ENCODE results near the gene PPP4R3A.
"Not testable (repeated sequence)": the region's sequence is repeated elsewhere in the genome, so short reads cannot be mapped to it uniquely, and the experiment has no call there.

PPP4R3A gene

DNA sequence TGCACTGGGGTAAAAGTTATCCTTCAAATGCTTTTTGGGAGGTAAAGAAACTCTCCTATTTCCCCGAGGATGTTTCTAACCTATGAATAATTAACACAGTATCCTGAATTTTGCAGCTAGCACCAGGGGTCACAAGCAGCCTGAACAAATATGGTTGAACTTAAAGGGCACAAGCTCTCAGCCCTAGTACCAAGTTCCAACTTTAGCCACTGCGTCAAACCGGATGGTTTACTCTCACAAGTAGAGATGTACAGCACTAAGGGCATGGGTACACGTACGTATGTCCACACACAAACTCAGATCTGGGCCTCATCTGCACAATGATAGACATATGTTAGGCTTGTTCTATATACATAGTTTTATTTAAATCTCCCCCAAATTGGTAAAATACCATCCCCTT lies 97.2 kb downstream of the PPP4R3A start:
- H3K79me2 ChIP-seq (ENCODE audit: control insufficient read depth, insufficient read depth, low read length, poor library complexity) = no peaks in the 10 kb centered on the region
- H2BK12ac ChIP-seq (ENCODE audit: low read length) = no peak overlapping the region
- no peak overlapping the region for H3K27ac ChIP-seq (ENCODE audit: low read depth, low read length)
- no peak overlapping the region for H4K8ac ChIP-seq (ENCODE audit: low read depth, low read length)
- H3K4me3 ChIP-seq (ENCODE audit: low read depth, low read length) = no peak overlapping the region
- no peak overlapping the region for H3K9ac ChIP-seq (ENCODE audit: low read length)
- H3K4ac ChIP-seq (ENCODE audit: low read depth, low read length) = no peak overlapping the region
- no peak overlapping the region for H2BK5ac ChIP-seq (ENCODE audit: low read depth, low read length, poor library complexity)
- peaks cover 17 to 28% of the 10 kb centered on the region in 2 experiments for H3K4me1 ChIP-seq (ENCODE audit: control insufficient read depth in 1 of 2, insufficient read depth in 2 of 2, low read length in 2 of 2)
- H3K36me3 ChIP-seq (ENCODE audit: control insufficient read depth in 1 of 2, insufficient read depth in 2 of 2, low read length in 2 of 2) = no peaks in the 10 kb centered on the region
- no peaks in the 10 kb centered on the region for H3K9me3 ChIP-seq (ENCODE audit: insufficient read depth, low read depth, low read length)
- no peak overlapping the region for H2AFZ ChIP-seq (ENCODE audit: insufficient read depth, low read length, poor library complexity)
- H2BK120ac ChIP-seq (ENCODE audit: insufficient read depth, low read length, poor library complexity) = no peak overlapping the region
- H3K18ac ChIP-seq (ENCODE audit: low read length) = no peak overlapping the region
- H3K27me3 ChIP-seq (ENCODE audit: insufficient read depth, low read length) = no peaks in the 10 kb centered on the region
- H2AK5ac ChIP-seq (ENCODE audit: low read length) = no peak overlapping the region
- H3K14ac ChIP-seq (ENCODE audit: low read length) = no peak overlapping the region
- no peak overlapping the region for H3K4me2 ChIP-seq (ENCODE audit: low read length)
- no peak overlapping the region for H3K23ac ChIP-seq (ENCODE audit: low read length)
- H3K79me1 ChIP-seq (ENCODE audit: low read length) = no peaks in the 10 kb centered on the region
- H4K91ac ChIP-seq (ENCODE audit: low read depth, low read length) = no peak overlapping the region
- DNase-seq = no peak
- no peak overlapping the region for H4K12ac ChIP-seq (ENCODE audit: low read depth, low read length)
- no CpG with 5 or more reads among the region's 5 CpGs for WGBS (ENCODE audit: extremely low coverage, insufficient coverage, insufficient read length)

GRCh38 chr14:91410771-91411536 lies 99.2 kb downstream of the PPP4R3A start:
- no peaks in the 10 kb centered on the region for H3K27me3 ChIP-seq (ENCODE audit: insufficient read depth, low read length)
- no CpG with 5 or more reads among the region's 12 CpGs for WGBS (ENCODE audit: extremely low coverage, insufficient coverage, insufficient read length)
- H3K9ac ChIP-seq (ENCODE audit: low read length) = no peak overlapping the region
- peaks cover 8 to 12% of the 10 kb centered on the region in 2 experiments for H3K4me1 ChIP-seq (ENCODE audit: control insufficient read depth in 1 of 2, insufficient read depth in 2 of 2, low read length in 2 of 2)
- H3K79me1 ChIP-seq (ENCODE audit: low read length) = no peaks in the 10 kb centered on the region
- no peak overlapping the region for H4K12ac ChIP-seq (ENCODE audit: low read depth, low read length)
- no peak overlapping the region for H4K91ac ChIP-seq (ENCODE audit: low read depth, low read length)
- no peak for DNase-seq
- H3K4ac ChIP-seq (ENCODE audit: low read depth, low read length) = no peak overlapping the region
- H2AK5ac ChIP-seq (ENCODE audit: low read length) = no peak overlapping the region
- H3K27ac ChIP-seq (ENCODE audit: low read depth, low read length) = no peak overlapping the region
- no peak overlapping the region for H2BK120ac ChIP-seq (ENCODE audit: insufficient read depth, low read length, poor library complexity)
- no peak overlapping the region for H2BK5ac ChIP-seq (ENCODE audit: low read depth, low read length, poor library complexity)
- no peak overlapping the region for H4K8ac ChIP-seq (ENCODE audit: low read depth, low read length)
- H2BK12ac ChIP-seq (ENCODE audit: low read length) = no peak overlapping the region
- no peak overlapping the region for H3K18ac ChIP-seq (ENCODE audit: low read length)
- H2AFZ ChIP-seq (ENCODE audit: insufficient read depth, low read length, poor library complexity) = no peak overlapping the region
- H3K9me3 ChIP-seq (ENCODE audit: insufficient read depth, low read depth, low read length) = peaks cover 2% of the 10 kb centered on the region
- H3K4me2 ChIP-seq (ENCODE audit: low read length) = no peak overlapping the region
- no peak overlapping the region for H3K4me3 ChIP-seq (ENCODE audit: low read depth, low read length)
- no peaks in the 10 kb centered on the region for H3K79me2 ChIP-seq (ENCODE audit: control insufficient read depth, insufficient read depth, low read length, poor library complexity)
- no peak overlapping the region for H3K14ac ChIP-seq (ENCODE audit: low read length)
- H3K23ac ChIP-seq (ENCODE audit: low read length) = no peak overlapping the region
- no peaks in the 10 kb centered on the region for H3K36me3 ChIP-seq (ENCODE audit: control insufficient read depth in 1 of 2, insufficient read depth in 2 of 2, low read length in 2 of 2)

- H2BK5ac ChIP-seq (ENCODE audit: low read depth, low read length, poor library complexity) = no peak overlapping the region
- H4K12ac ChIP-seq (ENCODE audit: low read depth, low read length) = no peak overlapping the region
- H3K27me3 ChIP-seq (ENCODE audit: insufficient read depth, low read length) = no peaks in the 10 kb centered on the region
- H4K8ac ChIP-seq (ENCODE audit: low read depth, low read length) = no peak overlapping the region
- peaks cover 8% of the 10 kb centered on the region in 2 experiments for H3K4me1 ChIP-seq (ENCODE audit: control insufficient read depth in 1 of 2, insufficient read depth in 2 of 2, low read length in 2 of 2)
- no peak for DNase-seq
- no peak overlapping the region for H4K91ac ChIP-seq (ENCODE audit: low read depth, low read length)
- no peak overlapping the region for H3K23ac ChIP-seq (ENCODE audit: low read length)
- H3K27ac ChIP-seq (ENCODE audit: low read depth, low read length) = no peak overlapping the region
- no peaks in the 10 kb centered on the region for H3K79me1 ChIP-seq (ENCODE audit: low read length)
- no peak overlapping the region for H3K14ac ChIP-seq (ENCODE audit: low read length)
- no peak overlapping the region for H3K9ac ChIP-seq (ENCODE audit: low read length)
- H2BK12ac ChIP-seq (ENCODE audit: low read length) = no peak overlapping the region
- H2AFZ ChIP-seq (ENCODE audit: insufficient read depth, low read length, poor library complexity) = no peak overlapping the region
- no peaks in the 10 kb centered on the region for H3K36me3 ChIP-seq (ENCODE audit: control insufficient read depth in 1 of 2, insufficient read depth in 2 of 2, low read length in 2 of 2)
- H2AK5ac ChIP-seq (ENCODE audit: low read length) = no peak overlapping the region
- no peak overlapping the region for H3K18ac ChIP-seq (ENCODE audit: low read length)
- no peaks in the 10 kb centered on the region for H3K79me2 ChIP-seq (ENCODE audit: control insufficient read depth, insufficient read depth, low read length, poor library complexity)
- no CpG with 5 or more reads among the region's 8 CpGs for WGBS (ENCODE audit: extremely low coverage, insufficient coverage, insufficient read length)
- H3K4ac ChIP-seq (ENCODE audit: low read depth, low read length) = no peak overlapping the region
- H3K4me3 ChIP-seq (ENCODE audit: low read depth, low read length) = no peak overlapping the region
- H3K9me3 ChIP-seq (ENCODE audit: insufficient read depth, low read depth, low read length) = peaks cover 2% of the 10 kb centered on the region
- no peak overlapping the region for H3K4me2 ChIP-seq (ENCODE audit: low read length)
- H2BK120ac ChIP-seq (ENCODE audit: insufficient read depth, low read length, poor library complexity) = no peak overlapping the region
Observed at GRCh38 chr14:91409928-91410718, 100.0 kb downstream of the PPP4R3A start.

DNA sequence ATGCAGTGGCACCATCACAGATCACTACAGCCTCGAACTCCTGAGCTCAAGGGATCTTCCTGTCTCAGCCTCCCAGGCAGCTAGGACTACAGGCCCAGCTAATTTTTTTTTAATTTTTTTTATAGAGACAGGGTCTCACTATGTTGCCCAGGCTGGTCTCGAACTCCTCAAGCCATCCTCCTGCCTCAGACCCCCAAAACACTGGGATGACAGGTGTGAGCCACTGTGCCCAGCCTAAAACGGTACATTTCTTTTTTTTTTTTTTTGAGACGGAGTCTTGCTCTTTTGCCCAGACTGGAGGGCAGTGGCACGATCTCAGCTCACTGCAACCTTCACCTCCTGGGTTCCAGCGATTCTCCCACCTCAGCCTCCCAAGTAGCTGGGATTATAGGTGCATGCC lies 100.9 kb downstream of the PPP4R3A start:
- H3K14ac ChIP-seq (ENCODE audit: low read length); H3K4me1 ChIP-seq (ENCODE audit: control insufficient read depth in 1 of 2, insufficient read depth in 2 of 2, low read length in 2 of 2); H3K79me2 ChIP-seq (ENCODE audit: control insufficient read depth, insufficient read depth, low read length, poor library complexity); H3K9me3 ChIP-seq (ENCODE audit: insufficient read depth, low read depth, low read length); H3K36me3 ChIP-seq (ENCODE audit: control insufficient read depth in 1 of 2, insufficient read depth in 2 of 2, low read length in 2 of 2); H2BK120ac ChIP-seq (ENCODE audit: insufficient read depth, low read length, poor library complexity); H4K8ac ChIP-seq (ENCODE audit: low read depth, low read length); H3K4me3 ChIP-seq (ENCODE audit: low read depth, low read length); H3K18ac ChIP-seq (ENCODE audit: low read length); H2BK5ac ChIP-seq (ENCODE audit: low read depth, low read length, poor library complexity); H3K27me3 ChIP-seq (ENCODE audit: insufficient read depth, low read length); DNase-seq; H3K27ac ChIP-seq (ENCODE audit: low read depth, low read length); H4K91ac ChIP-seq (ENCODE audit: low read depth, low read length); H3K4me2 ChIP-seq (ENCODE audit: low read length); H3K9ac ChIP-seq (ENCODE audit: low read length); H2BK12ac ChIP-seq (ENCODE audit: low read length); H3K79me1 ChIP-seq (ENCODE audit: low read length); H2AFZ ChIP-seq (ENCODE audit: insufficient read depth, low read length, poor library complexity); H3K23ac ChIP-seq (ENCODE audit: low read length); H2AK5ac ChIP-seq (ENCODE audit: low read length); H3K4ac ChIP-seq (ENCODE audit: low read depth, low read length); H4K12ac ChIP-seq (ENCODE audit: low read depth, low read length): not testable (repeated sequence)
- WGBS (ENCODE audit: extremely low coverage, insufficient coverage, insufficient read length) = no CpG with 5 or more reads among the region's 6 CpGs
